ENCODE results near the gene KCNN3.

KCNN3 gene

GRCh38 chr1:154813846-154814505, 56.1 kb downstream of the KCNN3 start:
- DNase-seq (ENCODE audit: low spot score), result no peak

GRCh38 chr1:154813300-154813816, 56.7 kb downstream of the KCNN3 start:
- DNase-seq (ENCODE audit: low spot score), result peak; percentile 82

- DNase-seq (ENCODE audit: low spot score), result no peak
These were observed 57.2 kb downstream of the KCNN3 start for GRCh38 chr1:154812877-154813276.

- no peak for DNase-seq (ENCODE audit: low spot score)
These were observed 59.5 kb downstream of the KCNN3 start for GRCh38 chr1:154810571-154810970.

- peak; percentile 48 for DNase-seq (ENCODE audit: low spot score)
These were observed 60.4 kb downstream of the KCNN3 start for GRCh38 chr1:154809436-154810413.

- DNase-seq (ENCODE audit: low spot score), result no peak
These were observed 61.2 kb downstream of the KCNN3 start for GRCh38 chr1:154808909-154809262.

GRCh38 chr1:154808261-154808908, 61.7 kb downstream of the KCNN3 start:
- DNase-seq (ENCODE audit: low spot score), result no peak

GRCh38 chr1:154807048-154807591, 63.0 kb downstream of the KCNN3 start:
- no peak for DNase-seq (ENCODE audit: low spot score)

- DNase-seq (ENCODE audit: low spot score), result no peak
These were observed 63.7 kb downstream of the KCNN3 start for GRCh38 chr1:154806333-154806732.

- DNase-seq (ENCODE audit: low spot score), result no peak
These were observed 66.8 kb downstream of the KCNN3 start for GRCh38 chr1:154802982-154803920.

GRCh38 chr1:154802336-154802969, 67.6 kb downstream of the KCNN3 start:
- DNase-seq (ENCODE audit: low spot score), result no peak

- no peak for DNase-seq (ENCODE audit: low spot score)
These were observed 68.7 kb downstream of the KCNN3 start for GRCh38 chr1:154801234-154802011.

GRCh38 chr1:154799188-154799587, 70.9 kb downstream of the KCNN3 start:
- no peak for DNase-seq (ENCODE audit: low spot score)

- DNase-seq (ENCODE audit: low spot score), result no peak
These were observed 71.4 kb downstream of the KCNN3 start for GRCh38 chr1:154798645-154799044.

GRCh38 chr1:154797175-154797574, 72.9 kb downstream of the KCNN3 start:
- no peak for DNase-seq (ENCODE audit: low spot score)

GRCh38 chr1:154796303-154796892, 73.7 kb downstream of the KCNN3 start:
- DNase-seq (ENCODE audit: low spot score), result no peak

GRCh38 chr1:154794608-154795007, 75.5 kb downstream of the KCNN3 start:
- DNase-seq (ENCODE audit: low spot score), result no peak

- no peak for DNase-seq (ENCODE audit: low spot score)
These were observed 76.4 kb downstream of the KCNN3 start for GRCh38 chr1:154793685-154794084.

GRCh38 chr1:154792899-154793298, 77.2 kb downstream of the KCNN3 start:
- no peak for DNase-seq (ENCODE audit: low spot score)

Measured in COLO829 (cell line).